Measurements from ENCODE around the gene B4GALT1.

Gene B4GALT1

GRCh38 chr9:33202018-33202417 is 34.9 kb upstream of the B4GALT1 start:
- Histone ChIP-seq H4K8ac (ENCODE audit: low read depth, low read length) (no peak overlapping the region), H4K5ac (ENCODE audit: low read length) (no peak overlapping the region), H3K36me3 (ENCODE audit: control insufficient read depth, insufficient read depth, low read length) (no peaks in the 10 kb centered on the region), H3K9ac (ENCODE audit: low read length) (no peak overlapping the region), H2BK15ac (replicated peaks; ENCODE audit: low read depth) (no peak overlapping the region), H3K23ac (ENCODE audit: low read length) (no peak overlapping the region), H3K56ac (ENCODE audit: low read length) (no peak overlapping the region), H3K79me1 (ENCODE audit: low read length) (no peaks in the 10 kb centered on the region), H2BK5ac (ENCODE audit: low read length) (no peak overlapping the region), H3K18ac (ENCODE audit: low read length) (no peak overlapping the region), H2AK5ac (ENCODE audit: low read length) (no peak overlapping the region), H2BK120ac (ENCODE audit: low read depth, low read length) (no peak overlapping the region), H3K27ac (ENCODE audit: low read depth, low read length) (no peak overlapping the region), H3K4me1 (ENCODE audit: control insufficient read depth, low read depth, low read length) (no peaks in the 10 kb centered on the region), H3K4me2 (ENCODE audit: low read length) (no peak overlapping the region), H3K4ac (ENCODE audit: low read depth, low read length) (no peak overlapping the region), H3K27me3 (ENCODE audit: insufficient read depth, low read length, poor library complexity) (no peaks in the 10 kb centered on the region), H3K4me3 (ENCODE audit: low read length) (no peak overlapping the region), H3K79me2 (ENCODE audit: control insufficient read depth, insufficient read depth, low read length) (no peaks in the 10 kb centered on the region)
- DNase-seq: no peak
- WGBS (ENCODE audit: extremely low coverage, insufficient coverage, low lambda C conversion rate): no CpG with 5 or more reads among the region's 1 CpG

- no peak overlapping the region for H3K4me3 ChIP-seq (ENCODE audit: low read length)
- no peak overlapping the region for H3K9ac ChIP-seq (ENCODE audit: low read length)
- no peak overlapping the region for H3K4me2 ChIP-seq (ENCODE audit: low read length)
- H2BK120ac ChIP-seq (ENCODE audit: low read depth, low read length): no peak overlapping the region
- no peak overlapping the region for H2BK5ac ChIP-seq (ENCODE audit: low read length)
- no peak overlapping the region for H2BK15ac ChIP-seq (replicated peaks; ENCODE audit: low read depth)
- no peak overlapping the region for H3K23ac ChIP-seq (ENCODE audit: low read length)
- H3K4ac ChIP-seq (ENCODE audit: low read depth, low read length): no peak overlapping the region
- WGBS (ENCODE audit: extremely low coverage, insufficient coverage, low lambda C conversion rate): no CpG with 5 or more reads among the region's 6 CpGs
- H3K18ac ChIP-seq (ENCODE audit: low read length): no peak overlapping the region
- DNase-seq: no peak
- H3K27me3 ChIP-seq (ENCODE audit: insufficient read depth, low read length, poor library complexity): no peaks in the 10 kb centered on the region
- no peak overlapping the region for H4K5ac ChIP-seq (ENCODE audit: low read length)
- no peak overlapping the region for H2AK5ac ChIP-seq (ENCODE audit: low read length)
- H3K79me2 ChIP-seq (ENCODE audit: control insufficient read depth, insufficient read depth, low read length): no peaks in the 10 kb centered on the region
- no peak overlapping the region for H3K56ac ChIP-seq (ENCODE audit: low read length)
- no peak overlapping the region for H3K27ac ChIP-seq (ENCODE audit: low read depth, low read length)
- no peaks in the 10 kb centered on the region for H3K36me3 ChIP-seq (ENCODE audit: control insufficient read depth, insufficient read depth, low read length)
- no peaks in the 10 kb centered on the region for H3K4me1 ChIP-seq (ENCODE audit: control insufficient read depth, low read depth, low read length)
- H4K8ac ChIP-seq (ENCODE audit: low read depth, low read length): no peak overlapping the region
- H3K79me1 ChIP-seq (ENCODE audit: low read length): no peaks in the 10 kb centered on the region
These were observed 31.0 kb upstream of the B4GALT1 start for GRCh38 chr9:33198165-33198564.

- H3K79me1 ChIP-seq (ENCODE audit: low read length): no peaks in the 10 kb centered on the region
- no peak overlapping the region for H3K4ac ChIP-seq (ENCODE audit: low read depth, low read length)
- no peaks in the 10 kb centered on the region for H3K79me2 ChIP-seq (ENCODE audit: control insufficient read depth, insufficient read depth, low read length)
- no peaks in the 10 kb centered on the region for H3K4me1 ChIP-seq (ENCODE audit: control insufficient read depth, low read depth, low read length)
- no peak overlapping the region for H3K18ac ChIP-seq (ENCODE audit: low read length)
- H3K56ac ChIP-seq (ENCODE audit: low read length): no peak overlapping the region
- H2BK120ac ChIP-seq (ENCODE audit: low read depth, low read length): no peak overlapping the region
- no peak overlapping the region for H3K4me3 ChIP-seq (ENCODE audit: low read length)
- no peak overlapping the region for H3K4me2 ChIP-seq (ENCODE audit: low read length)
- H3K9ac ChIP-seq (ENCODE audit: low read length): no peak overlapping the region
- H4K8ac ChIP-seq (ENCODE audit: low read depth, low read length): no peak overlapping the region
- H2AK5ac ChIP-seq (ENCODE audit: low read length): no peak overlapping the region
- no peak for DNase-seq
- no peak overlapping the region for H2BK5ac ChIP-seq (ENCODE audit: low read length)
- H4K5ac ChIP-seq (ENCODE audit: low read length): no peak overlapping the region
- no CpG with 5 or more reads among the region's 6 CpGs for WGBS (ENCODE audit: extremely low coverage, insufficient coverage, low lambda C conversion rate)
- no peaks in the 10 kb centered on the region for H3K36me3 ChIP-seq (ENCODE audit: control insufficient read depth, insufficient read depth, low read length)
- no peak overlapping the region for H3K27ac ChIP-seq (ENCODE audit: low read depth, low read length)
- H3K23ac ChIP-seq (ENCODE audit: low read length): no peak overlapping the region
- no peaks in the 10 kb centered on the region for H3K27me3 ChIP-seq (ENCODE audit: insufficient read depth, low read length, poor library complexity)
- H2BK15ac ChIP-seq (replicated peaks; ENCODE audit: low read depth): no peak overlapping the region
These were observed 30.4 kb upstream of the B4GALT1 start for GRCh38 chr9:33197279-33198152.

GRCh38 chr9:33196736-33197135 is 29.6 kb upstream of the B4GALT1 start:
- no peak overlapping the region for H2BK5ac ChIP-seq (ENCODE audit: low read length)
- WGBS (ENCODE audit: extremely low coverage, insufficient coverage, low lambda C conversion rate): no CpG with 5 or more reads among the region's 1 CpG

GRCh38 chr9:33193818-33194217 is 26.7 kb upstream of the B4GALT1 start:
- Histone ChIP-seq H2AK5ac (ENCODE audit: low read length) (no peak overlapping the region), H3K4ac (ENCODE audit: low read depth, low read length) (no peak overlapping the region), H3K79me1 (ENCODE audit: low read length) (no peaks in the 10 kb centered on the region), H3K36me3 (ENCODE audit: control insufficient read depth, insufficient read depth, low read length) (no peaks in the 10 kb centered on the region), H3K56ac (ENCODE audit: low read length) (no peak overlapping the region), H2BK5ac (ENCODE audit: low read length) (no peak overlapping the region), H3K23ac (ENCODE audit: low read length) (no peak overlapping the region), H4K8ac (ENCODE audit: low read depth, low read length) (no peak overlapping the region), H3K4me1 (ENCODE audit: control insufficient read depth, low read depth, low read length) (no peaks in the 10 kb centered on the region), H4K5ac (ENCODE audit: low read length) (no peak overlapping the region), H3K27ac (ENCODE audit: low read depth, low read length) (no peak overlapping the region), H3K18ac (ENCODE audit: low read length) (no peak overlapping the region), H3K4me2 (ENCODE audit: low read length) (no peak overlapping the region), H3K9ac (ENCODE audit: low read length) (no peak overlapping the region), H3K79me2 (ENCODE audit: control insufficient read depth, insufficient read depth, low read length) (no peaks in the 10 kb centered on the region), H2BK120ac (ENCODE audit: low read depth, low read length) (no peak overlapping the region), H3K27me3 (ENCODE audit: insufficient read depth, low read length, poor library complexity) (no peaks in the 10 kb centered on the region), H2BK15ac (replicated peaks; ENCODE audit: low read depth) (no peak overlapping the region), H3K4me3 (ENCODE audit: low read length) (no peak overlapping the region)
- no CpG with 5 or more reads among the region's 3 CpGs for WGBS (ENCODE audit: extremely low coverage, insufficient coverage, low lambda C conversion rate)
- DNase-seq: no peak

More at GRCh38 chr9:33196736-33197135, 29.6 kb upstream of the B4GALT1 start:
- no peak for DNase-seq
- Histone ChIP-seq H3K27me3 (ENCODE audit: insufficient read depth, low read length, poor library complexity) (no peaks in the 10 kb centered on the region), H3K27ac (ENCODE audit: low read depth, low read length) (no peak overlapping the region), H3K18ac (ENCODE audit: low read length) (no peak overlapping the region), H4K5ac (ENCODE audit: low read length) (no peak overlapping the region), H2AK5ac (ENCODE audit: low read length) (no peak overlapping the region), H3K79me2 (ENCODE audit: control insufficient read depth, insufficient read depth, low read length) (no peaks in the 10 kb centered on the region), H3K9ac (ENCODE audit: low read length) (no peak overlapping the region), H4K8ac (ENCODE audit: low read depth, low read length) (no peak overlapping the region), H3K23ac (ENCODE audit: low read length) (no peak overlapping the region), H3K4ac (ENCODE audit: low read depth, low read length) (no peak overlapping the region), H2BK15ac (replicated peaks; ENCODE audit: low read depth) (no peak overlapping the region), H3K4me1 (ENCODE audit: control insufficient read depth, low read depth, low read length) (no peaks in the 10 kb centered on the region), H3K56ac (ENCODE audit: low read length) (no peak overlapping the region), H3K79me1 (ENCODE audit: low read length) (no peaks in the 10 kb centered on the region), H3K4me3 (ENCODE audit: low read length) (no peak overlapping the region), H3K4me2 (ENCODE audit: low read length) (no peak overlapping the region), H3K36me3 (ENCODE audit: control insufficient read depth, insufficient read depth, low read length) (no peaks in the 10 kb centered on the region), H2BK120ac (ENCODE audit: low read depth, low read length) (no peak overlapping the region)
